GM04504 (cell line): ENCODE measurements around the gene DLG2.
A peak's percentile ranks its signal among the peaks of the same experiment; 100 is the strongest.

Experiments used
- DNase-seq: peaks from one replicate; pipeline ENCODE4 v3.0.0-alpha.2; 2012; ENCODE audit warnings: low read depth

Gene DLG2

DNA sequence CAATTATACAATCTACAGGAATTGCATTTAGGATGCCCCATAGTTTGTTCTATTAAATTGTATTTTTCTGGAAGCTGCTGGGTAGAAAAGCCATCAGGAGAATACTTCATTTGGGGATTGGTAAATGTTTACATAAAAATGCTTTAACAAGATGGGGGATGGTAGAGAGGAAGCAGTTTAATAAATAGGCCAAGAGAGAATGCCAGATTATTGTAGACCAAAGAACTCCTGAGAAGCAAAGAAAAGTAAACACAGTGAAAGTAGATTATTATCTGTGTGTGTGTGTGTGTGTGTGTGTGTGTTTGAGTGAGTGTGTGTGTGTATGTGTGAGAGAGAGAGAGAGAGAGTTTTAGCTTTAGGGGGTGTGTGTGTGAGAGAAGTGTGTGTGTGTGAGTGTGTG is 1520.6 kb downstream of the DLG2 start:
- no peak for DNase-seq

DNA sequence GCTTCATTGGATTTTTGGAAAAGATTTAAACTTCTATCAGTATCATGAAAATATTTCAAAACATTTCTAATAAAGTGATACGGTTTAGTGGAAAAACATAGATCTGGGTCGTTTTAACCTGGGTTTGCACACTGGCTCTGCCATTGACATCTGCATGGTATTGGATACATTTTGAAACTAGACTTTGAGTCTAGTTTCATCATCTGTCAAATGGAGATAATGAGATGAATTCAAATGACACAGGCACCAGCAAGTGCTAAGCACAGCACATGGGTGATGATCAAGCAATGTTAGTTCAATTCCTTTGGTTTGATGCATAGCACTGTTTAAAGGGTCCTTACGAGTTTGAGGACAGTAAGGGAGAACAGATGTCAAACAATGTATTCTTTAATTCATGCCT is 1522.0 kb downstream of the DLG2 start:
- no peak for DNase-seq

DNA sequence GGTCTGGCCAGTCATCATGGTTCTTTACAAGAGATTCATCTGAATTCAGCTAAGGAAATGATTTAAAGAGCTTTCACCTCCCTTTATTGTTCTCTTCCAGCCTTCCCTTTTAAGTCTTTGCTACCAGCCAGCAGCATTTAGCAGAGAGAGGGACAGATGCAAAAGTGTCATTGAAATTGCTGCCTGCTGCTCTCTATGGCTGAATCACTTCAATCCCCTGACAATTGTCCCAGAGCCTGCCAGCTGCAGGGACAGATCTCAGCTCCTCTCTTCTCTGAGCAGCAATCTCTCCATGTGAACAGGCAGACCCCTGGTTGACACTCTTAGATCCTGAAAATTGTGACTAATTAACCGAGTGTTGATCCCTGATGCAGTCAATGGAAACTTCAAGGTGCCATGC is 1524.0 kb downstream of the DLG2 start:
- DNase-seq = no peak

DNA sequence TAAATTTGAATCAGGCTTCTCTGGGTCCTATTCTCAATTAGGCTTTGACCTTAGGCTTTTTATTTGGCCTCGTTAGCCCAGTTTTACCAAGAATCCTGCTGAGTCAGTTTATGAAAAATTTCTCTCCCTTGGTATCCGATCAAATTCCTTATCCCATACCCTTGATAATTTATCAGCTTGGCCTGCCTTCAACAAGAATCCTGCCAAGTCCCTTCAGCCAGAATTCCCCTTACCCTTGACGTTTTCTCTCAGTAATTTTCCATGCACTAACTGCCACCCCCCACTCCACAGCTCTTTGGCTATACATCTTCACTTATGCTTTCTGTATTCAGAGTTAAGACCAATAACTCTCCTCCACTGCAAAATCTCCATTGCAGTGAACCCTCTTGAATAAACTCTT is 1530.0 kb downstream of the DLG2 start:
- no peak for DNase-seq

DNA sequence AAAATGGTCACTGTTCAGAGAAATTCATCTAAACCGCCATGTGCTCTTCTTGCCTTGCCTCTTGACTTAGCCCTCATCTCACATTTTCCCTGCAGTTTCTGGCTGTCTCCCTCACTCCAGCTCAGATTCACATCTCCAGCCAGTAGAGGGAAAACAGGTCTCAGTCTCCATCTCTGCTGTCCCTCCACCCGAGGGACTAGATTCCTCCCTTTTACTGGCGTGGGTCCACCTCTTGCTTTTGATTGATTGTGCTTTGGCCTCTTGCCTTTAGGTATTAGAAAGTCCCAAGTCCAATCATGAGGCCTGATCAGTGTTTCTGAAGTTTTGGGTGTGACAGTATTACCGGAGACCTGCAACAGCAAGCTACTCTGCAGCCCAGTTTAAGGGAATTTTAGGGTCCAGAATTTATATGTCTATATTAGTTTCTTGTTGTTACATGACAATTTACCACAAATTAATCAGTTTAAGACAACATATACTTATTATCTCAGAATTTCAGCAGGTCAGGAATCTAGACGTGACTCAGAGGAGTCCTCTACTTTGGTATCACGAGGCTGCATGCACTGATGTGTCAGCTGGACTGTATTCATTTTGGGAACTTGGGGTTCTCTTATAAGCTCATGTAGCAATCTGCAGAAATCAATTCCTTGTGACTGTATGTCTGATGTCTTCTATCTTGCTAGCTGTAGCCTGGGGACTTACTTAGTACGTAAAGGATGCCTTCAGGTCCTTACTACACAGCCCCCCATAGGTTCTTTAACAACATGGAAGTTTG is 1535.7 kb downstream of the DLG2 start:
- DNase-seq = no peak

DNA sequence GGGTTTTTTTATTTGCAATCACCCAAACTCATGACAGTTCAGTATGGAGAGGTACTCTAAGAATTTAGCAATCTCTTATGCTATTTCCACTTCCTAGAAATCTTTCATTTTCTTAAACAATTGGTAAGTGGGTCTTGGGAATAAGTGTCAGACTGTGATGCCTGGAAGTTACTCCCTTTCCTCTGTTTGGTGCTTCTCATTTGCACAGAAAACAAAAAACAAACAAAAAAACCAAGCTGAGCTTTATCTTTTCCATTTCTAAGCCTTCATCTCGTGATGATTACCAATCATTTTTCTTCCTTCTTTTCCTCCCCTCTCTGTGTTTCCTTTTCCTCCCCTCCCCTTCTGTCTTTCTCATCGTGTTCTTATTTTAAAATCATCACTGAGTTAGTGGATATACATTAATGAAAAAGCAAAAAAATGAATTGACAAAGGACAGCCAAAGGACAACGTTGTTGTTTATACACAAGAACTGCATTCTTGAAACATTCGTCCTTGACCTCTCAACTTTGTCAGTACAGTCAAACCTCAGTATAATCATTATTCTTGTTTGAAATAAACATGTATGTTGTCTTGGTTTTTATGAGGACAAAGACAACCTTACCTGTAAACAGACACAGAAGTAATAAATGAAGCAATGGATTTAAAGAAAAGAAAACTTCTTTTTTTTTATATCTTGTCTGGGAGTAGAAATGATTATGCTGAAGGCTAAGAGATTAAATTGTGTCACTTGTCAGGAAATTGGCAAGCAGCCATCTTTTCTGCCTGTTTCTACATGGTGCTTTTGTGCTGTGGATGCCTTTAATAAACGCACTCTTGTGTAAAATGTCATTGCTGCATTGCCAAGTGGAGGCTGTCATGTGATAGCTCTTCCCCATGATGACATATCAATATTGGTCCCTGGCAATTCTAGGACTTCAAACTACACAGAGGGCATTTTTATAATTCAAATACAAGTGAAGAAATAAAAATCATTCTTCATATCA is 1537.8 kb downstream of the DLG2 start:
- no peak for DNase-seq

DNA sequence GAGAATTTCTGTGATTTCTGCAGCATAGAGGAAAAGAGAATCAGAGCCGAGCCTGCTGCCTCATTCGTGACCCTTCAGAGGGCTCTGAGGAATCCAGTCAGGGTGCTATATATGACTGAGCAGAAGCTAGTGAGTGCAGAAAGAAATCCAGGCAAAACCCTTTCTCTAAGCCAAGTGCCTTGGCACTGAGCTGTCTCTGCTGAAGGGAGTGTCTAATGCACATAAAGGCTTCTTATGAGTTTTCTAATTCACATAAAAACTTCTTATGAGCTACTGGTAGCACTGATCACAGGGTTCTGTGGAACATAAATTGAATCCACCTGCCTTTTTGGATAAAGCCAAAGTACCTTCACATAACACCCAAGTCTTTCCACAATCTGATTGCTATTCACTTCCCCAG is 1555.3 kb downstream of the DLG2 start:
- DNase-seq = no peak

DNA sequence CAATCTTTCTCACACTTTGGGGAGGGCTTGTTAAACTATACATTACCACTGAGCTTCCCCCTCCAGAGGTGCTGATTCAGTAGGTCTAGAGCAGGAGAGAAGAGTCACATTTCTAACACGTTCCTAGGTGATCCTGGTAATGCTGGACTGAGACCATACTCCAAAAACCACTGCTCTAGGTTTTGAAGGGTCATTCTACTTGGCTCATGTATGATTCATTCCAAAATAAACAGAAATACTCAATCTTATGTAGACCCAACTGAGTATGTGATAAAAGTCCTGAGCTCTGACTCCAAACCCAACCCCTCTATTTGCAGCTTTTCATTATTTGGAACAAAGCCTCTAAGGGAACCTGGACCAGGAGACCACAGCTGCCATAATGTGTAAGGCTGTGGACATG is 1558.1 kb downstream of the DLG2 start:
- no peak for DNase-seq

DNA sequence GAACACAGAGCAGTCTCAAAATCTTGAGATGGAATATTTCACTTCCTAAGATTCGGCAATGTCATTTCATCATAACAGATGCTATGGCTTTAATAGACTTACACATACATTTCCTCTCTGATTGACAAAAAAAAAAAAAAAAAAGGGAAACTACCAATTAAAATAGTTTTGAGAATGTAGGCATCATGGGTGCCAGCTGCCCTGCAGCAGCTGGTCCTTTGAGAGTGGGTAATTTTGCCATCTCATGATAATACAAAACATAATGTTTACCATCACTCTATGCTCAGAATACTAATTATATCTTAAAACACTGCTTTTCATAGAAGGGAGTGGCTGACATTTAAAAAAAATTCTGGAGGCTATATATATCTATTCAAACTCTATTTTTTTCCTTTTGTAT is 1565.4 kb downstream of the DLG2 start:
- no peak for DNase-seq

DNA sequence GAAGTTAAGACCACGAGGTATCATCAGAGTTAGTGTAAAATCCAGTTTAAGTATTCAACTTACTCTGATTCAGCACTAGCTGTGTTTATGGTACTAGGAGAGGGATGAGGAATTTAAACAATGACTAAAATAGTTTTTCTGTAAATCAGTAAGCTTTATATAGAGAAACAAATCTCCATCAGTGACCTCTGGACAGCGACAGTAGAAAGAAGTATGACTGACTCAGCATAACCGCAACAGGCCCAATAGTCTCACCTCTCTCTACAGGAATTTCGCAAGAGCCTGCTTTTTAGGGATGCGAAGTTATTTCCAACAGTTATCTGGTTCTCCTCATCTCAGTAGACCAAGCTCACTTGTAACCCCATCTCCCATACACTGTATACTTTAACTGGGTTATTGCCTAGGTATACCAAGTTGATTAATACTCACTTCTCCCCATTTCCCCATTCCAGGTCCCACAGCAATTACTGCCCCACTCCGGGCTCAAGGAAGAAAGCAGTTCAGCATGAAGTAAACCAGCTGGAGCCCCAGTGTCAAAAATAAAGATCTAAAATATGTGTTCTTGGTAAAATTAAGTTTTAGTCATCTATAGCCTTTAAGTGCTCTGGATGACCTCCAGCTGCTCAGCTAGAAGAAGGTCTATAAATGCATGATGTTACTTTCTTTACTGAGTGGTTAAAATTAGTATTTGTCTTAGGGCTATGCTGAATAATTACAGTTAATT is 1570.3 kb downstream of the DLG2 start:
- no peak for DNase-seq

DNA sequence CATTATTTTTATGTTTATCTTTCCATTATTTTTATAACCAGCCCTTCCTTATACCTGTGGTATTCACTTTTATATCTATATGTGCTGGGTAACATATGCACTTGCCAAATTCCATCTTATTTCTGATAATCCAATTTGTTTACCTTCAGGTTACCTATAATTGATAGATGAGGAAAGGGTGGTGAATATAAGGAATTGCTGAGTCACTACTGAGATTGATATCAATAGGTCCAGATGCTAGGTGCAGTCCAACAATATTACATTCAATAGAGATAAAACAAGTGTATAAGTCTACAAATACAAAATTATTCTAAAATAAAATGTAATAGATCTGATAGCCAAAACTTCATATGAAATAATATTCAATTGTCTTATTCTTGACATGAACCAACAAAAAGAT is 1582.0 kb downstream of the DLG2 start:
- DNase-seq = no peak

DNA sequence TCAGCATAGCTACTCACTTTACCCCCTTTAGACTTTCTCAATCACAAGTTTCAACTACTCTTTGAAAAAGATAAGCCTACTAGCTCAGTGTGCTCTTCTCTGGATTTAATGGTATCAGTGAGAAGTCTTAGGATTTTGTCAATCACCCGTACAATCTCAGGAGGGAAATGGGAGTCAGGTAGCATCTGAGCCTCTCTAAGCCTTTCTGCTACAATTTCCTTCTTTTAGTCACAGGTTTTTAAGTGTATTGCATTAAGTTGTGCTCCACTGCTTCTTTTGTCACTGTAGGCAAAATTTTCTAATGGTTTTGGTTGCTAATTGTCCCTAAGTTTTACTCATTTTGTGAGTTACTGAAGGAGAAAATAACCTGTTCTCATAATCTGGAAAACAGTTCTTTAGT is 1582.4 kb downstream of the DLG2 start:
- no peak for DNase-seq

DNA sequence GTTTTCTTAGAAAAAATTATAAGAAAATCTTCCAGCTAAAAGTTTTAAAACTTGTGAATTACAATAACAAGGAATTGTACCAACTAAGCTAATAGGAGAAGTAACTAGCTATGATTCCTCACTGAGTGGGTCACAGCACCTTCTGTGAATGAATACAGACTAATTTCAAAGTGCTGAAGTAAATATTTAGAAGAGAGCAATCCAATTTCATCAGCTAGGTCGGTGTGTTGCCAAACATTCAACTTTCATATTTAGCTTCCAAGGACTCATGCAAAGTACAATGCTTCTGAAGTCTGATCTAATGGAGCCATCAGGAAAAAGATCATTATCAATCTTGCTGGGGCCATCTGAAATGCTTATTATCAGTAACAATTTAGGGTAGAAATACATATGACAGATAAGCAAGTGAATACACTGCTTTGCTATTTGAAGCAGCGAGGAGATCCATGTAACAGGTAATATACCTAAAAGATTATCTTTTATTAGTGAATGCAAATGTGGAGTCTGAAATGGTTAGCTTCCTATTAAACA is 1590.4 kb downstream of the DLG2 start:
- DNase-seq = no peak

DNA sequence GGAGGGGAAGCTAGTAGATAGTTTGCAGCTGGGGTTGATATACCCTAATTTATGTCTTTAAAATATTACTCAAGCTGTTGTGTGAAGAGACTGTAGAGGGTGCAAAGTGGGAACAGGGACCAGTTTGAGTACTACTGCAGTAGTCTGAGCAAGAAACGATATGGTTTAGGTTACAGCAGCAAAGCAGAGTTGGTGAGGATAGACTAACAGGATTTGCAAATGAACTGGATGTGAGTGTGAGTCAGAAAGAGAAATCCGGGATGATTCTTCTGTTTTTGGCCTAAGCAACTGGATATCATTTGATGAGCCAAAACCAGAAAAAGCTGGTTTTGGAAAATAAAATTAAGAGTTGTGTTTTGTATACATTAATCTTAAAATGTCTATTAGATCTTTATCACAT is 1591.5 kb downstream of the DLG2 start:
- no peak for DNase-seq

DNA sequence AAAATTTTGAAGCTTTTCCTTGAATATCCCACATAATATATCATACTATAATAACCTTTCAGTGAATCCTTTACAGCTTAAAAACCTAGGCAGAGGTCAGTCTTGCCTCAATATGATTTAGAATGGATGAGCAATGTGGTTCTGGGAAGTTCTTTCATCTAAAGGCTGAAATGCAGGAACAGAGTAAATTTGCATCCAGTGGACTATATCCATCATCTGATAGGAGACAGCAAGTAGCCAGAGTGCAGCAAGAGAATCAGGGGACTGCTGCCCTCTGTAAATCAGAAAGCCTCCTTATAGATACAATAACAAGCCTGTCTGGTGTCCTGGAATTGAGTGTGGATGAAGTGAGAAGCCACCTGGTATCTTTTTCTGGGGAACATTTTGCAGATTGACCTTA is 1592.7 kb downstream of the DLG2 start:
- DNase-seq = no peak

DNA sequence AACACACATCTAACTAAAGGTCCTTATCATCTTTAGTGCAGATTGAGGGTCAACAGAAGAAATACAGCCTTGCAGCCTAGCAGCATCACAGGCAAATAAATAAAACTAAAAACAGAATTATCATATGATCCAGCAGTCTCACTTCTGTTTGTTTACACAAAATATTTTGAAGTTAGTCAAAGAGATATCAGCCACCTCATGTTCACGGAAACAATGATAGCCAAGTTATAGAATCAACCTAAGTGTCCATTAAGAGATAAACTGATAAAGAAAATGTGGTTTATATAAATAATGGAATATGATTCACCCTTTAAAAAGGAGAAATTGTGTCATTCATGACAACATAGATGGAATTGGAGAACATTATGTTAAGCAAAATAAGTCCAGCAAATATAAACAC is 1602.9 kb downstream of the DLG2 start:
- no peak for DNase-seq

DNA sequence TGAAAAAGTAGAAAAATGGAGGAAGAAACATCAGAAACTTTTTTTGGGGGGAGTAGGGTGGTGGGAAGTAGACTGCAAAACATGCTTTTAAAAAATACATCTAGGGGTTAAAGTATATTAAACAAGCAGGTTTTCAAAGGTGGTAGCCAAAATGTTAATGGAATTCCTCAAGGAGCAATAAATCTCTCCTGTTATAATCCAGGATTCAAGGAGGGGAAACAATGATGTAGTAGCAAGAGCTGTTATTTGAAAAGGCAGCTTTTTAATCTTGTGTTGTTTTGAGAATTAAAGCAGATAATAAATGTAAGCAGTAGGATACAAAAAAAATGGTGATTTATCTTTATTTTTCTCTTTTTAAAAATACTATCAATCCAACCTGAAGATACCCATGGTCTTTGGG is 1604.4 kb downstream of the DLG2 start:
- DNase-seq = no peak

DNA sequence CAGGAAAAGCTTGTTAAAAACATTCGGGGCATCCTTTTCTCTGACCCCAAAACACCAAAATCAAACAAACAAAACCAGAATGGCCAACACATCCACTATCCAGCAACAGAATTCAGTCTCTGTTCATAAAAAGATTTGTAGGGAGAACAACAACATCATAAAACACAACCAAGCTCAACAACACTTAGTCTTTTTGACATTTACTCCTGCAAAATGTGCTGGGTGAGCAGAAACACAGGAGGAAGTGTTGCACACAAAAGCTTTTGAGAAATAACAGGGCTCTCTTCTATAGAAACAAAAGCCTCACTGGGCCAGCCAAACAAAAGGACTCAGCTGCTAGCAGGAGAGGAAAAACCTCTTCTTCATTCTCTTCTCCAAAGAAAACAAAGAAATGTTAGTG is 1604.9 kb downstream of the DLG2 start:
- DNase-seq = no peak

DNA sequence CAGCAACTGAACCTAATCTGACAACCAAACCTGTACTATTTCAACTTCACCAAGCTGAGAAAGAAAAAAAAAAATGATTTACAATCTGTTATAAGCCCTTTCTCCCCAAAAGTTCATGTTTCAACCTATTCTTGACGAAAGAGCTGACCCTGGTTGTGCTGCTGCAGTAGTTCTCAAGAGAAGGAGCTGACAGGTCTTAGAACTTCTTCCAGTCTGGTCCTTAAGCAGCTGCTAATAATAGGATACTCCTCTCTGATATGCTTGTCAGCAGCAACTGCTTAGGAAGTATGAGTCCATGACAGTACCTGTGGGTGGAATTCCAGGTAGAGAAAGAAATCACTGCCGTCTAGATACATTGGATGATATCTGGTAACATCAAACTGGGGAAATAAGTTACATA is 1605.9 kb downstream of the DLG2 start:
- no peak for DNase-seq

DNA sequence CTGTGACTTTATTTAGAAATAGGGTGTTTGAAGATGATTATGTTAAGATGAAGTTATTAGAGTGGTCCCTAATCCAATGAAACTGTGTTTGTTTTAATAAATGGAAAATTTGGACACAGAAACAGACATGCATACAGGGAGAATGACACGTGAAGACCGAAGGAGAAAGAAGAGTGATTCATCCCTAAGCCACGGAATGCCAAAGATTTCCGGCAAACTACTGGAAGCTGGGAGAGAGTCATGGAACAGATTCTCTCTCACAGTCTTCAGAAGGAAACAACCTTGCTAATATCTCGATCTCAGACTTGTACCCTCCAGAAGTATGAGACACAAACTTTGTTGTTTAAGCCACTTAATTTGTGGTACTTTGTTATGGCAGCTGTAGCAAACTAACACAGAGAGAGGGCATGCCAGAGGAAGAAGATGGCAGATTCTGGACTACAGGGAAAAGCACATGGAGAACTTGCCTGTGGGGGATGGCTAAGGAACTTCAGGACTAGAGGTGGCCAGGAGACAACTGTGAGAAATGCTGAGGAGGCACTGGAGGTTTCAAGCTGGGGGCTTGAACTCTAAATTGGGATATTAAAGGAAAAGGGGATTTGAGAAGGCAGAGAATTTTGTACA is 1607.5 kb downstream of the DLG2 start:
- peak; percentile 25 for DNase-seq

DNA sequence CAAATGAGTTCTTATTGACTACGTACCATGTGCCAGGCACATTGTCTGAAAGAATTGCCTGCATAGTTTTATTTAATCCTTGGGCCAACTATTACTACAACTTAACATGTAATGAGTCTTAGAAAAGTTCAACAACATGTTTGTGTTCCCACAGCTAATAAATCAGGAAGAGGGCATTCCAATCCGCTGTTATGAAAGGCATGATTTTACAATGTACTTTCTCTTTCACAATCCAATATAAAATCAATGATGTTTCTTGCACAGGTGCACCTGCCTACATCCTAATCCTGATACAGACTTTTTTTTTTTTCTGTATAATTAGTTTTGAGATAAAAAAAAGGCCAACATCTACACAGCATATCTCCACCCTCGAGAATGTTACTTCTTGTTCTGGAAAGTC is 1612.6 kb downstream of the DLG2 start:
- no peak for DNase-seq
